HEK293T (cell line): ENCODE results near the gene PAK5.

Experiments used
- ARNT ChIP-seq: fragments of 450-650 bp; IDR thresholded peaks from 2 replicates; pipeline ENCODE4 v1.6.1; 2017; ENCODE audit warnings: mild to moderate bottlenecking
- BHLHE40 ChIP-seq: fragments of 450-650 bp; IDR thresholded peaks from 2 replicates; pipeline ENCODE4 v1.6.1; 2016; ENCODE audit warnings: mild to moderate bottlenecking, moderate library complexity, borderline replicate concordance
- CTBP1 ChIP-seq: fragments of 450-650 bp; IDR thresholded peaks from 2 replicates; pipeline ENCODE4 v1.6.1; 2016; ENCODE audit warnings: borderline replicate concordance
- ELF4 ChIP-seq: fragments of 450-650 bp; IDR thresholded peaks from 2 replicates; pipeline ENCODE4 v1.6.1; 2017; ENCODE audit warnings: antibody characterized with exemption
- FOXA1 ChIP-seq: fragments of 450-650 bp; IDR thresholded peaks from 2 replicates; pipeline ENCODE4 v1.6.1; 2016; ENCODE audit warnings: mild to moderate bottlenecking
- FOXM1 ChIP-seq: fragments of 450-650 bp; IDR thresholded peaks from 2 replicates; pipeline ENCODE4 v1.6.1; 2017; ENCODE audit warnings: mild to moderate bottlenecking, borderline replicate concordance
- L3MBTL2 ChIP-seq: fragments of 450-650 bp; conservative IDR thresholded peaks from 2 replicates; pipeline ENCODE4 v1.6.1; 2016; ENCODE audit warnings: mild to moderate bottlenecking
- NFRKB ChIP-seq: fragments of 450-650 bp; IDR thresholded peaks from 2 replicates; pipeline ENCODE4 v1.6.1; 2016; ENCODE audit warnings: mild to moderate bottlenecking, moderate library complexity
- PKNOX1 ChIP-seq: fragments of 450-650 bp; IDR thresholded peaks from 2 replicates; pipeline ENCODE4 v1.6.1; 2016
- SP1 ChIP-seq: fragments of 450-650 bp; IDR thresholded peaks from 2 replicates; pipeline ENCODE4 v1.6.1; 2017
- SUZ12 ChIP-seq: fragments of 450-650 bp; IDR thresholded peaks from 2 replicates; pipeline ENCODE4 v1.6.1; 2016; ENCODE audit warnings: mild to moderate bottlenecking
- ZNF384 ChIP-seq: fragments of 450-650 bp; IDR thresholded peaks from 2 replicates; pipeline ENCODE4 v1.6.1; 2016

GRCh38 chr20:9800421-9800820, 38.5 kb downstream of the PAK5 start:
- no peak for TF ChIP-seq ZNF384
- TF ChIP-seq BHLHE40, result no peak
- TF ChIP-seq L3MBTL2, result no peak
- TF ChIP-seq NFRKB, result no peak
- TF ChIP-seq ARNT, result no peak
- TF ChIP-seq ELF4, result no peak
- TF ChIP-seq CTBP1, result no peak
- no peak for TF ChIP-seq SP1
- no peak for TF ChIP-seq PKNOX1
- no peak for TF ChIP-seq SUZ12
- no peak for TF ChIP-seq FOXA1
- TF ChIP-seq FOXM1, result no peak
